Left colon (tissue), 2 donors: ENCODE measurements around the gene IQCH. TPM values are rescaled to one million over a fixed set of nuclear protein-coding genes. Genes with fewer than 3 reads are reported as not detected.
"Not testable (repeated sequence)": the region's sequence is repeated elsewhere in the genome, so short reads cannot be mapped to it uniquely, and the experiment has no call there.

Experiments used
- ATAC-seq: fragments of 200-7000 bp; cut with Tn5 transposase; one replicate; pipeline ENCODE4 v1.9.1; 2020; ENCODE audit warnings: mild to moderate bottlenecking, moderate library complexity
- DNase-seq, 2 donors: peaks; one replicate each; pipeline ENCODE4 v3.0.0-alpha.2; 2020
- intact Hi-C, 2 donors: fragments of 100-400 bp; cut with DNase I in 1 of 2; cut with micrococcal nuclease in 1 of 2; formaldehyde crosslinking; loops; one replicate each; pipeline versions ENCODE4 v1.11.2 to v1.14.0; 2022; cut with DNase I, micrococcal nuclease
- total RNA-seq, 2 donors: library from RNA; stranded (reverse); fragmentation: NEBNext Ultra II Directional; extraction: Animal tissue kit (Norgen Biotek cat#: 25700); gene quantifications; one replicate each; pipeline ENCODE4 v1.2.1, GENCODE V29; 2021
- donor health status: DM: no; HTN: no; CAD: no.
- donor health status: DM: yes; HTN: yes; CAD: no.

The IQCH gene
- total RNA-seq, 2 donors from 2014 or later, result 1.8 to 2.9 TPM

DNA sequence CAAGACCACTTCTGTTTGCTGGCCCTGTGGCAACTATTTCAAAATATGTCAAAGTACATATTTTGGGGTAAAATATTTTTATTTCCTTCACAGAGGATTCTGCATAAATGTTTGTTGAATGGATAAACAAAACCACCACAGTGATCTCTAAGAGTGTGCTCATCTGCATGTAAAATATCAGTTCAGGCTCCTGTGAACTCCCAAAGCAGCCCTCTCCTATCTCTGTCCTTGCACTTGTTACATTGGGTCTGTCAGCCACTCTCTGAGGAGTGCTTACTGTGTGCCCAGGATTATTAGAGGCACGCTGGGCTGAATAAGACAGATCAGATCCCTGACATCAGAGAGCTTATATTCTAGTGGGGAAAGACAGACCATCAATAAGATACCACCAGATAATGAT is 27.1 kb downstream of the IQCH start:
- intact Hi-C loops, result no loop called here
- ATAC-seq (no peak), DNase-seq (no peak)

DNA sequence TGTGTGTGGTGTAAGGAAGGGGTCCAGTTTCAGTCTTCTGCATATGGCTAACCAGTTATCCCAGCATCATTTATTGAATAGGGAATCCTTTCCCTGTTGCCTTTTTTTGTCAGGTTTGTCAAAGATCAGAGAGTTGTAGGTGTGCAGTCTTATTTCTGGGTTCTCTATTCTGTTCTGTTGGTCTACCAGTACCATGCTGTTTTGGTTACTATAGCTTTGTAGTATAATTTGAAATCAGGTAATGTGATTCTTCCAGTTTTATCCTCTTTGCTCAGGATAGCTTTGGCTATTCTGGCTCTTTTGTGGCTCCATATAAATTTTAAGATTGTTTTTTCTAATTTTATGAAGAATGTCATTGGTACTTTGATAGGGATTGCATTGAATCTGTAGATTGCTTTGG is 31.0 kb downstream of the IQCH start:
- DNase-seq, intact Hi-C loops, ATAC-seq: not testable (repeated sequence)

DNA sequence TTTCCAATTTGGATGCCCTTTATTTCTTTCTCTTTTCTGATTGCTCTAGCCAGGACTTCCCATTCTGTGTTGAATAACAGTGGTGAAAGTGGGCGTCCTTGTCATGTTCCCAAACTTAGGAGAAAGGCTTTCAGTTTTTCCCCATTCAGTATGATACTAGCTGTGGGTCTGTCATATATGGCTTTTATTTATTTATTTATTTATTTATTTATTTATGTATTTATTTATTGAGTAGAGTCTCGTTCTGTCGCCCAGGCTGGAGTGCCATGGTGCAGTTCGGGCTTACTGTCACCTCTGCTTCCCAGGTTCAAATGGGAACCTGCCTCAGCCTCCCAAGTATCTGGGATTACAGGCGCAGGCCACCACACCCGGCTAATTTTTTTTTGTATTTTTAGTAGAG is 31.8 kb downstream of the IQCH start:
- not testable (repeated sequence) for ATAC-seq, DNase-seq

DNA sequence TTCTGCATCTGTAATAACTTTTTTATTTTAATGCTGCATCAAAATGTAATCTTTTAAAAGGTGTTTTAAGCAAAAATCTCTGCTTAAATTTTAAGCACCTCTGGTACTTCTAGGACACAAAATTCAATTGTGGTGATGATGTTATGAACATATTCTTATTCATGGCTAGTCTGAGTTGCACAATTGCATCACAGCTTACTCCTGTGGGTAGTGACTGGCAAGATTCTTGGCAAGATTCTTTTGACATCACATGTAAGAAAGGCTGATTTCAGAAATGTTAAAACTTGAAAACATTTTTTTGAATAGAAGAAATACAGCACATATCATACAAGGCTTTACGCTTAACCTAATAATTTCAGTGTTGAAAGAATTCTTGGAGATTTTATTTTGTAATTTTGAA is 35.7 kb downstream of the IQCH start:
- no peak for ATAC-seq
- intact Hi-C loops, result no loop called here
- DNase-seq, result no peak

More for the DNA sequence above, 31.8 kb downstream of the IQCH start:
- intact Hi-C loops, result not testable (repeated sequence)

DNA sequence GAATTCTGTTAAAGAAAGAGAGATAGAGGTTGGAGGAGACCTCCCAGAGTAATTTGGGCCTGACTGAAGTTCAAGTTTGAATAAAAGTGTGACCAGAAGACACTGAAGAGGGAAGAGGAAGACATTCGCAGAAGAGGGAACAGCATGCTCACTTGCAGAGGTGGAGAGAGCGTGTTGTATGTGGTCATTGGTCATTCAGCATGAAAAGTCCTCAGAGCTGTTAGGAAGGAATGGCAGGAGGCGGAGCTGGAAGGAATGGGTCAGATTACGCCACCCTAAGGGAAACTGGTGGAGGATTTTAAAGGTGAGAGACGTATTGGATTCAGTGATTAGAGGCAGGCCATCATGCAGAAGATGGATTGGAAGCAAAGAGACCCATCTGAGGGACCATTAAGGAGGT is 41.6 kb downstream of the IQCH start:
- ATAC-seq (no peak), DNase-seq (no peak)
- intact Hi-C loops, result no loop called here

DNA sequence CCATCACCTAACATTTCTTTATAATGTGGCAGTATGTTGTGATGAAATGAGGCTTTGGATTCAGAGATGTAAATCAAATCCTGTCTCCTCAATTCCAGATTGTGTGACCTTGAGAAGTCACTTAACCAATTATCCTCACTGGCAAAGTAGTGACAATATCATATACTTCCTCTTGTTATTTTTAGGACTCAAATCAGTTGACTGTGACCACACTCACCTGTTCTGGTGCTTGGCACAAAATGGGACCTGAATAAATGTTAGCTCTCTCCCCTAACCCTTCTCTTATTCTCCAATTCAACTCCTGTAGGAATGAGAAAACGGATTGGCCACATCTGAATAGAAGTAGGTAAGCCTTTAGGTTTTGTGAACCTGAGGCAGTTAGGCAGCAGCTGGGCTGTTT is 42.1 kb downstream of the IQCH start:
- ATAC-seq (no peak), DNase-seq (no peak)
- intact Hi-C loops, result no loop called here

DNA sequence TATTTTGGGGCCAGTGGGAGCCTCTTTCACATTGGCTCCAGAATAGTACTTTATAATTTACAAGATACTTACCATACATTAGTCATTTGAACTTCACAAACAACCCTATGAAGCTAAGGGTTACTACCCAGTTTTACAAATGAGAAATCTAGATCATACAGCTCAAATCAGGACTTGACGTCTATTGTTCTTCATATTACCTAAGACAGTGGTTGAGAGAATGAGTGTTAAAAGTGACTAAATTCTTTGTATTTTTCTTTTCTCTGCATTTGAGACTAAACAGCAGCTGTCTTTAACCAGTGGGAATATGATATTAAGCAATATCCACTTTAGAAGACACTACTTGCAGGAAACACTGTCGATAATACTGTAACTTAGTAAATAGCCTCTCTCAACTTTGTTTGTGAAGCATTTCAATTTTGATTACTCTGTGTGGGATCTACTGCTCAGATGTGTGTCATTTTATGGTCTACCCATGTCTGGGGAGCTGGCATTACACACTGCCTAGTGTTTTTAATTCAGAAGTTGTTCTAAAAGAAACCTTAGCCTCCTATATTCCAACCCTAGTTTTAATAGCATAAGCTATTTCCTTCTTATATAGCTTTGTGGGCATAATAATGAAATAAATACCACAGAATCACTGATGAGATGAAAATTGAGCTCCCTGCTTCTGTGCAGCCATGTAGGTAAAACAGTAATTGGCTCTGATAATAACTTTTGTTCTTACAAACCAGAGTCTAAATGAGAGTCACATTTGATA is 45.9 kb downstream of the IQCH start:
- DNase-seq, result no peak
- ATAC-seq, result no peak
- intact Hi-C loops, result loop anchor here (5.0 to 10.0 kb wide), 2 partner anchors 353 to 356 kb away; no protein-coding TSS in a partner anchor

DNA sequence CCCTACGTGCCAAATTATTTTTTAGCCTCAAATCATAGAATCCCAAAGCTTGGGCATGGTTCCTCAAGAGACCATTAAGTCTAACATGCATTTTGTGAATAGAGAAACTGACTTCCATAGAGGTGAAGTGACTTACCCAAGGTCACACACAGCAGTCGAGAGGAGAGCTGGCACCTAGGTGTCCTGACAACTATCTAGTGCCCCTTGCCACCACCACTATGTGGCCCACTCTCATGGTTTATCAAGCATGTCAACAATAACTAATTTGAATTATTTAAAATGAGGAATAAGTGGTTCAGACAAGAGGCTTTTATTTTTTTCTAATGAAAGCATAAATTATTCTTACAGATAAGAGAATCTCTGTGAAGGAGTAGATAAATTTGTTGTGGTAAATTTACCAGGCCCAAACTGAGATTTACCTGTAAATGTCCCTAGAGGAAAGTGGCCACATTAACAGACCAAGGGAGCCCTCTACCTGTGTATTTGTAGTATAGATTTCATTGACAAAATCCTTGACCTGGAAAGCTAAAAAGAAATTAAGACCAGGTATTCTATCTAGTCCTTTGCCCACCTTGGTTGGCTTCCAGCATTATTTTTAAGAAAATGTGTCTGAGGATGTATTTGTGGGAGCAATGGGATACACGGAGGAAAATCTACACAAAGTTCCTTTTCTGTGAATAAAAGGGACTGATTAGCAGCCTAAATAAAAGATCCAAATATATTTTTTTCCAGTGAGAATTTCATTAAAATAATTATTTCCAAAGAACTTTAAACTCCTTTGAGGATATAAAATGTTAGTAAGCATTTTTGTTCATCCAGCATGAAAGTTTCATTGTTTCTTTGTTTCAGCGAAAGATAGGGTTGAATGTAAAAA is 49.1 kb downstream of the IQCH start:
- peak in 1 of 2 donors; percentile 12 for DNase-seq
- ATAC-seq, result peak; percentile 82
- intact Hi-C loops, result loop anchor here (5.0 to 10.0 kb wide), 2 partner anchors 356 to 359 kb away; no protein-coding TSS in a partner anchor

DNA sequence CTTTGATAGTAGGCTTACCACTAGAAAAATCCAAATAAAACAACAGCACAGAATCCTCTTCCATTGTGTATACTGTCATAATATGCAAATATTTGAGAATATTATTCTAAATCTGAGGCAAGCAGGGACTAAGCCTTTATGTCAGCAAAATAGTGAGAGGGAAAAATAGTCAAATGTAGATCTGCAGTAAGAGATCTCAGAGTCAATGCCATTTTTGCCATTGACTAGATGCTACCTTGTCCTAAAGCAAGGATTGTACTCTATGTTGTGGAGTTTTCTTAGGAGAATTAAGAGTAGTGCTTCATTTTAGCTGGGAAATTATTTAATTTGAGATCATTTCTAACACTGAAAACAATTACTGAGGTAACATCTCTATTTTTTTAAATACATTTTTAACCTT is 50.2 kb downstream of the IQCH start:
- intact Hi-C loops, result loop anchor here (5.0 to 10.0 kb wide), 2 partner anchors 357 to 360 kb away; no protein-coding TSS in a partner anchor
- ATAC-seq (no peak), DNase-seq (no peak)

DNA sequence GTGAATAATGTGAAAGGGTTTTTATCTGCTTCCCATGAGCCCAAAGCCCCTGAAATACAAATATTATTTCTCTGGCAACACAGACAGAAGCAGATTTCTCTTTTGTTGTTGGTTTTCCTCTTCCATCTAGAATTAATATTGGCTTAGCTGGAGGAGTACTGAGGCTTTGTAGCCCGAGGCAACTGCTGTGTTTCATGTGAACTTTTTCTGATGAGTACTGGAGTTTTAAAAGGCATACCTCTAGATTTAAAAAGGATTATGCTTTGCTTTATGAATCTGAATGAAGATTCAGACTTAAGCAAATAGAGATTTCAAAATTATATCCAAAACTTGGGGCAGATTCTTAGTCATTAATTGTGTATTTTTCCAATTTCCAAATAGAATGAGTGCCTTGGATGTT is 50.9 kb downstream of the IQCH start:
- DNase-seq (no peak), ATAC-seq (no peak)
- intact Hi-C loops, result loop anchor here in 1 of 2 donors (10.0 kb wide), 1 partner anchor 361 kb away; no protein-coding TSS in a partner anchor

DNA sequence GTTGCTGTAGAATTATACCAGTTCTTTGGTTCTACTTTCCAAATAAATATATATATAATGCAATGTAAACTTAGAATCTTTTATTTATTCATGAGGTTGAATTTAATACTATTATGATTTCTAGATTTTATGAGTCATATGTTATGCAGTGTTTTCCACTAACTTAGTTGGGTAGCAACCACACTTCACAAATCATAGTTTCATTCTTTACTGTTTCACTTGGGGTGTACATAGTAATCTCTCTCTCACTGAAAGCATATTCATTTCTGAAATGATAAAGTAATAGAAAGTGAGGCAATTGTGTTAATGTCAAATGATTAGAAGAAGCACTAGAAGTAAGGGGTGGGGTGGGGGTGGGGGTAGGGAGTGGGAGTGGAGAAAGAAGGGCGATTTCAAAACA is 52.6 kb downstream of the IQCH start:
- ATAC-seq (no peak), DNase-seq (no peak)
- intact Hi-C loops, result loop anchor here in 1 of 2 donors (10.0 kb wide), 1 partner anchor 362 kb away; no protein-coding TSS in a partner anchor

DNA sequence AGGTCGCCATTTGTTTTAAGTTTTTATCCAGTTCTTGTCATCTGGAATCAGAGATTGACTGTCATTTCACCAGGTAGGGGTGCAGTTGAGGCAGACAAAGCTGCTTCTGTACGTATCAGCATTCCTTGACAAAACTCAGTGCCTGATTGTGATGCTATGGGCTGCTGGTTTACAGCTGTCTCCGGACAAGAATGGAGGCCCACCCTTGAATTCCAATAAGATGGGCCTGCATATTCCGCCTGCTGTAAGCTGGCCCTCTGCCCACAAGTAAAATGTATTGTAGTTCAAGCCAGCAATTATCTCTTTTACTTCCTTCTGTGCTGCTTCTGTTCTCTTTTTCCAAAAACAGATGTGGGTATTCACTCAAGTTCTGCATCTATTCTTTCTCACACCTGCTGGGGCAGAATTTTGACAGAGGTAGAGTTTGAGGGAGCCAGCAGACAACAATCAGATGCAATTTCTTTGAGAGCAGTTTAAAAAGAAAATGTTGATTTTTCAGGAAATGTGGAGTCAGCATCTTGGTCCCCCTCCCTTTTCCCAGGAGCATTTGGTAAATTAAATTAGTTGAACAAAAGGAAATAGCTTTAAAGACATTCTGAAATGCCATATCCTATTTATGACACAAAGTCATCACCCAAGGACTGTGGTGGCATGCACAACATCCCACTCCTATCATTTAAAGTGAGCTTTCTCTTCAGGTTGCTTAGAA is 53.5 kb downstream of the IQCH start:
- intact Hi-C loops, result loop anchor here in 1 of 2 donors (10.0 kb wide), 1 partner anchor 363 kb away; no protein-coding TSS in a partner anchor
- no peak for DNase-seq
- no peak for ATAC-seq

DNA sequence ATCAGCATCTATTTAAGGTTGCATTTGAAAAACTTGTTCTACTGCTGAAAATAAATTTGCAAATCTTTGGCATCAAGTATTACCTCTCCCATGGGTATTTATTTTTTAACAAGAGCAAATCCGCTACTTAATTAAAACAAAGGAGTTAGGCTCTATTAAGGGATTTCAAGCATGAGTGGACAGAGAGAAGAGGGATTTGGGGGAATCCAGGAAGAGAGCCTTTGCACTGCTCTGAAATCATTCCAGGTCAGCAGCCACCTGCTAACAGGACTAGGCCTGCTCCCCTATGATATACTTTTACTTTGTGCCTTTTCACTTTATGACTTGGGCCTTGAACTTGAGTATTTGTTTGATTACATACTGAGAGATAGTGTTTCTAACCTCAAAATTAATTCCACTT is 57.1 kb downstream of the IQCH start:
- DNase-seq, result no peak
- intact Hi-C loops, result no loop called here

DNA sequence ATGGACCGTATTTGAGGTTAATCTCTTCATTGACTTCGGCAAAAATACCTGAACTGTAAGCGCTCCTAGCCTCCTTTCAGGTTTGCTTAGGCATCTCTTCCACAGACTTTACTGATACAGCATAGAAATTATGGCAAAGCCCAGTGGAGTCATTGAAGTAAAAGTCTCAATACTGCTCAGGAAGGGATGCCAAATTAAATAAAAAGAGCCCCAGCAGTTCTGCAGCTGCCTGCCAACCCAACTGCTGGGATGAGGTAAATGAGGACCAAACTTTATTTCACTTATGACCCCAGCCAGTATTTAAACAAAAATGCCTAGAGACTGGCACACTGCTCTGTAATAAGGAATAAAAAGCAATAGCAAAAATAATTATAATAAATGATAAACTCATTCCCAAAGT is 65.4 kb downstream of the IQCH start:
- DNase-seq (no peak), ATAC-seq (no peak)
- intact Hi-C loops, result no loop called here

More for the DNA sequence above, 57.1 kb downstream of the IQCH start:
- no peak for ATAC-seq

DNA sequence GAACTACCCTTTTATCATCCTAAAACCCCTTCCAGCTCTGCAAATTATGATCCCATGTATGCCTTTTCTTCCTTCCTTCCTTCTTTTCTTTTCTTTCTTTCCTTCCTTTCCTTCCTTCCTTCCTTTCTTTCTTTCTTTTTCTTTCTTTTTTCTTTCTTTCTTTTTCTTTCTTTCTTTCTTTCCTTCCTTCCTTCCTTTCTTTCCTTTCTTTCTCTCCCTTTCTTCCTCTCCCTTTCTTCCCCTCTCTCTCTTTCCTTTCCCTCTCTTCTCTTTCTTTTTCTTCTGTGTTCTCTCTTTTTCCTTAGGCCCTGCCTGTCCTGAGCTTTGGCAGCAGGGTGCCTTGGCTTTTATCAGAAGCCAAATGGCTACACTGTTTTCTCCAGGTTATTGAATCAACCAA is 66.8 kb downstream of the IQCH start:
- no peak for ATAC-seq

DNA sequence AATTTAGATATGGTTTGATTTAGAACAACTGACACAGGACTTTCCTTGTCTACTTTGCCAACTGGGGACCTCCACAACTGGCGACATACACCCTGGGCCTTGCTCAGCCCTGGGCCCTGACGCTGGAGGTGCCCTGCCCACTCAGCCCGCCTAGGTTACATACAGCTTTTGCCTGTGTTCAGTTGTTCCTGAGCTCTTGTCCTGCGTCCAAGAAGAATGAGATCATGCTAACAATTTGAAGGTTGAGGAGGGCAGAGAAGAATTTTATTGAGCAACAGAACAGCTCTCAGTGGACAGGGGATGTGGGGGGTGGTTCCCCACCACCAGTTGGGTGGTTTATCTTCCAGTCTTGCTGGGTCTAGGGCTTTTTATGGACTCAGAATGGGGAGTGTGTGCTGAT is 67.9 kb downstream of the IQCH start:
- intact Hi-C loops, result no loop called here
- no peak for DNase-seq
- ATAC-seq, result no peak

More for the DNA sequence above, 66.8 kb downstream of the IQCH start:
- intact Hi-C loops, result no loop called here
- no peak for DNase-seq

DNA sequence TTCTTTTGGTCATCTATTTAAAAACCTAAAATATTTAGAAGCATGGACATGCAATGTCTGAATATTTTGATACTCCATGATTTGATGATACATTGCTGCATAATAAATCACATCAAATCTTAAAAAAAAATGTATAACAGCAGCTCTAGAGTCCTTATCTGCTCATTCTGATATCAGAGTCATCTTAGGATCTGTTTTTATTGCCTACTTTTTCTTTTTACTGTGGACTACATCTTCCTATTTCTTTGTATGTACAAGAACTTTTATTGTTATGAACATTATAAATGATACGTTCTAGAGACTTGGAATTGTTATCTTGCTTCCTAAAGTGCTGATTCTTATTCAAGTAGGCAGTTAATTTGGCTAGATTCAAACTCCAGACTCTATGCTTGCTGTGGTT is 72.7 kb downstream of the IQCH start:
- intact Hi-C loops, result no loop called here
- ATAC-seq (no peak), DNase-seq (no peak)

DNA sequence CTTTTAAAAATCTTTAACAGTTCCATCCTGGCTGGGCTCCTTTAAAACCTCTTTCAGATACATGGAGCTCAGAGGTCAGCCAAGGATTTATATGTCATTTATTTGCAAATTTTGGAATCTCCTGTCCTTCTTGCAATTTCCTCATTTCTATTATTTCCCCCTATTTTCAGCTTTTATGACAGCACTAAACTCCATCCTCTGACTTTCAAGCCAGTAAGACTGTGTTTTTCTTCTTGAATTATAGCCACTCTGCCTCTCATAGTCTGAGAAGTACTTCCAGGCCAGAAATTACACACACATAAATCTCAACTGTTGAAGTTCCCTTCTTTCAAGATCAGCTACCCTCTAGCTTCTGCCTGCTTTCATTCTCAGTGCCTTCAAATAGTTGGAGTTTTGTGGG is 73.2 kb downstream of the IQCH start:
- ATAC-seq (no peak), DNase-seq (no peak)
- intact Hi-C loops, result no loop called here
